LHCN-M2 (cell line): Measurements from ENCODE around the gene CDH2. TPM values are rescaled to one million over a fixed set of nuclear protein-coding genes. Genes with fewer than 3 reads are reported as not detected.

Experiments used
- DNase-seq: peaks from one replicate; pipeline ENCODE4 v3.0.0-alpha.2; 2012; ENCODE audit warnings: low read depth
- total RNA-seq: library from RNA; depleted of rRNA; stranded (reverse); fragments of >200 nt; gene quantifications from 2 replicates; pipeline ENCODE4 v1.2.3, GENCODE V29; 2014

Gene CDH2
- total RNA-seq, 1 experiment from 2014 or later, result 31.1 TPM

- DNase-seq, result peak; percentile 55
Measured at GRCh38 chr18:28127763-28128658, 48.9 kb downstream of the CDH2 start.

GRCh38 chr18:28127228-28127627, 49.7 kb downstream of the CDH2 start:
- DNase-seq, result no peak

GRCh38 chr18:28126768-28127167, 50.2 kb downstream of the CDH2 start:
- no peak for DNase-seq

GRCh38 chr18:28125051-28125450, 51.9 kb downstream of the CDH2 start:
- DNase-seq, result no peak

- no peak for DNase-seq
Measured at GRCh38 chr18:28124131-28125029, 52.5 kb downstream of the CDH2 start.

- no peak for DNase-seq
Measured at GRCh38 chr18:28123401-28124030, 53.4 kb downstream of the CDH2 start.

GRCh38 chr18:28120828-28121515, 56.0 kb downstream of the CDH2 start:
- DNase-seq, result peak; percentile 56

GRCh38 chr18:28116461-28116860, 60.5 kb downstream of the CDH2 start:
- no peak for DNase-seq

- peak; percentile 97 for DNase-seq
Measured at GRCh38 chr18:28115149-28115550, 61.8 kb downstream of the CDH2 start.

- DNase-seq, result peak; percentile 76
Measured at GRCh38 chr18:28114472-28114871, 62.5 kb downstream of the CDH2 start.

GRCh38 chr18:28113271-28114029, 63.5 kb downstream of the CDH2 start:
- DNase-seq, result no peak

- DNase-seq, result peak; percentile 81
Measured at GRCh38 chr18:28112056-28112470, 64.9 kb downstream of the CDH2 start.

GRCh38 chr18:28110924-28111323, 66.0 kb downstream of the CDH2 start:
- no peak for DNase-seq

- DNase-seq, result no peak
Measured at GRCh38 chr18:28109781-28110560, 67.0 kb downstream of the CDH2 start.

- DNase-seq, result peak; percentile 45
Measured at GRCh38 chr18:28108814-28109213, 68.1 kb downstream of the CDH2 start.

- no peak for DNase-seq
Measured at GRCh38 chr18:28108254-28108653, 68.7 kb downstream of the CDH2 start.

- DNase-seq, result no peak
Measured at GRCh38 chr18:28099237-28099636, 77.7 kb downstream of the CDH2 start.

GRCh38 chr18:28095631-28096030, 81.3 kb downstream of the CDH2 start:
- DNase-seq, result no peak

GRCh38 chr18:28095041-28095440, 81.9 kb downstream of the CDH2 start:
- no peak for DNase-seq

- DNase-seq, result no peak
Measured at GRCh38 chr18:28091197-28091596, 85.7 kb downstream of the CDH2 start.
